GM18867 (cell line): ENCODE measurements around the gene FREM2.

Experiments
- ATAC-seq: cut with Tn5 transposase; IDR thresholded peaks from one replicate; pipeline ENCODE4 v1.9.1; 2021; ENCODE audit warnings: mild to moderate bottlenecking, moderate library complexity; ENCODE audit not compliant: unreplicated experiment

The FREM2 gene

GRCh38 chr13:38879786-38880185 is 192.9 kb downstream of the FREM2 start:
- no peak for ATAC-seq

DNA sequence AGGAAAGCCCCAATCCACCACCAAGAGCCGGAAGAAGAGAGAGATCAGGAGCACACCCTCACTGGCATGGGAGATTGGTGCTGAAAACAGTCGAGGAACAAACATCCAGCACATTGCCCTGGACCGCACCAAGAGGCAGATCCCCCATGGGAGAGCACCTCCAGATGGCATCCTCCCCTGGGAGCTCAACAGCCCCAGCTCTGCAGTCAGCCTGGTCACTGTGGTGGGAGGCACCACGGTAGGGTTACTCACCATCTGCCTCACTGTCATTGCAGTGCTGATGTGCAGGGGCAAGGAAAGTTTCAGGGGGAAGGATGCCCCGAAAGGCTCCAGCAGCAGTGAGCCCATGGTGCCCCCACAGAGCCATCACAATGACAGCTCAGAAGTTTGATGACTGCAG is 193.5 kb downstream of the FREM2 start:
- no peak for ATAC-seq

- ATAC-seq = no peak
These were observed 196.9 kb downstream of the FREM2 start for GRCh38 chr13:38883783-38884182.

DNA sequence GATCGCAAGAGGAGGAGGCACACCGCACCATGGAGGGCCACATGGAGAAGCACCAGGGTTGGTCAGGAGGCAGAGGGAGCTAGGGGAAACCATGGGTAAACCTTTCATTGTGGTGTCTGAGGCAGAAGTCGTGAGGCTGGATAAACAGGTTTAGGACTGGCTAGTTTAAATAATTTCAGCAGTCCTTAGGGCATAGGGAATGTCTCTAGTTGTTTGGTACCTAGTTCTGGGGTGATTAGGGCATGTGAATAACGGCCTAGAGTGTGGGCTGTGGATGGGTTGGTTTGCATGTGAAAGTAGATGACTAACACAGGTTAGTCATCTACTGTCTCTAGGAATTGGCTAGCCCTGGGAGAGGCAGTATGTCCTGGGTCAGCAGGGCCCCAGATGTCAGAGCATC is 201.4 kb downstream of the FREM2 start:
- ATAC-seq = no peak

DNA sequence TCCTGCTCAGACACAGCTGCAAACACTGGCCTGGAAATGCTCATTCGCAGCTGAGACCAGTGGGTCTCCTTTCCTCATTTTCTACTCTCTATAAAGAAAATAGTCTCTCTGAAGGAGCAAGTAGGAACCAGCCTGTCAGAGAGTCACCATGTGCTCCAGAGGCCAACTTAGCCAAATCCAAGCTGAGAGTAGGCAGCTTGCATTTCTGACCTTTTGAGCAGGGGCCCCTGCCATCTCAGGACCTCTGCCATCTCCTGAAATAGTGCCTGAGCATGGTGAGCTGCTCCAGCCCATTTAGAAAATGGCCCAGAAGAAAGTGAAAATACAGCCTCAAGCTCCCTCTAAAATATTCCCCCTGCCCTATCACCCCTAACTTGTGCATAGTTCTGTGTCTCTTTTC is 208.2 kb downstream of the FREM2 start:
- ATAC-seq = no peak

DNA sequence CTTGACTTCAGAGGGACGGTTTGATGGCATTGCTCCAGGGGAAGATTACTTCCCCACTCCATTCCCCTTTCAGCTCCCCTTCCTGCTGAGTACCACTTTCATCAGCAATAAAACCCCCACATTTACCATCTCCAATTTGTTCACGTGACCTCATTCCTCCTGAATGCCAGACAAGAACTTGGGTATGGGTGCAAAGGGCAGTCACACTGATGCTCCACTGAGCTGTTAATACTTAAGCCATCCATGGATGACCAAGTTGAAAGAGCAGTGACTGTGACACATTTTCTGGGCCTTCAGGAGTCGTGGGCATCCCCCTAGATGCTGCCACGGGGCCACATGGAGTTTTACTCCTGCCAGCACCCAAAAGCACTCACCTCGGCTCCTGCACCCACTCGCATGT is 210.6 kb downstream of the FREM2 start:
- ATAC-seq = no peak

DNA sequence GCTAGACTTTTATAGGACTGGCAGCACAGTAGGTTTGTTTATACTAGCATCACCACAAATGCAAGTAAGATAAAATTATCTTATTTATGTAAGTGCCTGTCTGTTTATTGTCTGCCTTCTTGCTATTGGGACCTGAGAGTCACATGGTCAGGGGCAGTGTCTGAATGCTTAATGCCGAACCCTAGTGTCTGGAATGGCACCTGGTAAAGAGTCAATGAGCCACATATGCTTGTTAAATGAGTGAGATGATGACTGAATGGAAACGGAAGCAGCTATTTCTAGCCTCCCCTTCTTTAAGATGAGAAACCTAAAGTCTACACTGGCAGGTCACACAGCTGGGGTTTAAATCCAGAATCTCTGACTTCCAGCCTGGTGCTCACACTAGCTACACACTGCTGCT is 211.6 kb downstream of the FREM2 start:
- ATAC-seq = peak; percentile 58

DNA sequence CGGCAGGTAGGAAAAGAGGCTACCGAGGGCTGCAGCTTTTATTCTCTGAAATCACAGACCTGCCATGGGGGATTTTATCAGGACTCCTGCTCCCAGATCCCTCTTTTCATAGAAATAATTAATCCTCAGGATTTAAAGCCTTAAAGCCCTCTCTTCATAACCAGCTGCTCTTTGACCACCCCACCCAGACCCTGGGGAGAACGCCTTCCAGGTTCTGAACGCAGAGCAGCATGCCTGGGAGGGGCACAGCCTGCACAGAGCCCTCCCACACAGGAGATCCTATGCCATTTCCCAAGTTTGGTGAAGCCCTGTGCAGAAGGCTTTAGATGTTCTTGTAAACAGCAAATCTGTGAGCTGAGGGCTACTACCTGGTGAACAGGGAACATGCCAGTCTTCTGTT is 212.7 kb downstream of the FREM2 start:
- no peak for ATAC-seq

DNA sequence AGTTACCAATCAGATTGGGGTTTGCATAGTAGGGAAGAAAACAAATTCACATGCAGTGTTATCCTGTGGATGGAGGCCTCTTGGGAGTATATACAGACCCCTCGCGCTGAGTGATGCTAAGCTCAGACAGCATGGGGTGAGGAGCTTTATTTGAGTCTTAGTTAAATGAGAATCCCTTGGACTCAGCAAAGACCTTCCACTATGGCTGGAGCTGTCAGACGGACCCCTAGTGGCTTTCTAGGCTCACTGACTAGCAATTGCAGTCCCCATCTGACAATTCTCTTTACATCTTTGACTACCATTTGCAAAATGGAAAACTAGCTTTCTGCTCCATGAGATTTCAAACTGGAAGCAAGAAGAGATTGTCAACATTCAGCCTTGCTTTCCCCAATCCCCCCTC is 213.3 kb downstream of the FREM2 start:
- no peak for ATAC-seq

DNA sequence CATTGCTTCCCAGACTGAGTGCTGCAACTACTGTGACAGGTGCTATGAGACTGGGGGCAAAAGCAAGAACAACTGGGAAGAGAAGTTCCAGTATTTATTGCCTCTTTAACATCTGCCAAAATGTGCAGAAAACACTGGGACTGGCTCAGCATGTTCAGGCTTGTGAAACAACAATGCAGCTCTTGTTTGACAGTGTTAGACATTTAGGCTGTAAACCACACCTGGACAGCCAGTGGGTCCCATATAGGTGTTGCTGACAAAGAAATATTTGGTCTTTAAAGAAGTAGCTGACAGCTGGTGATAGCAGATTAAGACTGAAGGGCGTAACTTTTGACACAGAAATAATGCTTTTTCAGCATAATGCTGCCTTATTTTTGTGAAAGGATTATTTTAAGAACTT is 215.7 kb downstream of the FREM2 start:
- ATAC-seq = no peak

- no peak for ATAC-seq
These were observed 218.2 kb downstream of the FREM2 start for GRCh38 chr13:38905081-38905480.

DNA sequence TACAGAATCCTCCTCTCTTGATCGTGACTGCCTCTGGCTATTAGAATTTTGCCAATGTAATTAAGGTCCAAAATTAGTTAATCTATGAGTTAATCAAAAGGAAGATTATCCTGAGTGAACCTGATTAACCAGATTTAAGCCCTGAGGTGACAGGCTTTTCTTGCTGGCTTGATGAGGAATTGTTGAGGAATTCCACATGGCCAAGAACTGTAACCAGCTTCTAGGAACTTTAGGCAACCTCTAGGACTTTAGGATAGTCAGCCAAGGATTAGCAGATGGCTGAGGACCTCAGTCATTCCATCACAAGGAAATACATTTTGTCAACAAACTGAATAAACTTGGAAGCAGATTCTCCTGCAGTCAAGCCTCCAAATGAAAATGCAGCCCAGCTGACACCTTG is 219.0 kb downstream of the FREM2 start:
- ATAC-seq = no peak

DNA sequence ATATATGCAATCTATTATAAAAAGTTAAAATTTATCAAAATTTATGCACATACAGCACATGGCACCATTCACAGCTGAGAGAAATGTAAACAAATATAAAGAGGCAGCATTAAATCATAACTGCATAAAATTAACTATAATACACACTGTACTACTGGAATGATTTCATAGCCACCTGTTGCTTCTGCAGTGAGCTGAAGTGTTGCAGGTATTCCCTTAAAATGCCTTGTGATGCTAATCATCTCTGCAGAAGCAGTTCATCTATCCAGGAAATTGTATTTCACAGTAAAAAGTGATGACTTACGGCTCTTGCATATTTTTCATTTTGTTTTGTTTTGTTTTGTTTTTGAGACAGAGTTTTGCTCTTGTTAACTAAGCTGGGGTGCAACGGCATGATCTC is 221.7 kb downstream of the FREM2 start:
- no peak for ATAC-seq

GRCh38 chr13:38914070-38914469 is 227.2 kb downstream of the FREM2 start:
- ATAC-seq = peak; percentile 42

GRCh38 chr13:38921081-38921480 is 234.2 kb downstream of the FREM2 start:
- no peak for ATAC-seq

DNA sequence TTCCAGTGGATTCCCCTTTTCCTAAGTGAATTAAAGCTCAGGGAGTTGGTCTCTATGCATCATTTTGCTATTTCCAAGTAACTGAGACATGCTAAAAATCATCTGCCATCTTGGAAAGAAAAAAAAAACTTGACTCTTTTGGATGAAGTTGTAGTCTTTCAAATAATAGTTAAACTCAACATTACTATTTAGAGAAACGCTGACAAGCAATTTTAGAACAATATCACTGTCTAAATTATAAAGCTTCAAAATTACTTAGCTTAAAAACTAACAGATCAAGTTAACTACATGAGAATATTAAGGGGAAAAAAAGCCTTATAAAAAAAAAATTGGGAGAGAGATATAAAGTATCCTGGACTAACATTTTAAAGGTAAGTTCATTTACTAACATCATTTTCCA is 235.3 kb downstream of the FREM2 start:
- no peak for ATAC-seq

DNA sequence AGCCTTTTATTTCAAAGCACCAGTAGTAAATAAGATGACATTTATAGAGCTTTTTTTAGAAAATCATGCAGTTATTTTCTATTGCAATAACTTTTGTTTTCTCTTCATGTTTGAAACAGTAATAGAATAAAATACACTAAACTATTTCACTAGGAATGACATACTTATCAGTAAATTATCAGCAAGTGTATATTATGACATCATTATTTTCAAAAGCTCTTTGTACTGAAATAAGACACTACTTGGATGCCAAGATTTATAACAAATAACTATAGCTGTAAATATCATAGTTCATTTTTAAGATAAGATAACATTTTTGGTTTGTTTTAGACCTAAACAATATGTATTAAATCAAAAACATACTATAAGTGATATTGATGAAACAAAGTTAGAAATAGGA is 246.9 kb downstream of the FREM2 start:
- no peak for ATAC-seq
